ENCODE data around the gene EFCC1.
A peak's percentile ranks its signal among the peaks of the same experiment; 100 is the strongest.
"Not testable (repeated sequence)": the region's sequence is repeated elsewhere in the genome, so short reads cannot be mapped to it uniquely, and the experiment has no call there.

Gene EFCC1

GRCh38 chr3:129057249-129057648 lies 56.1 kb downstream of the EFCC1 start:
- DNase-seq = no peak

- DNase-seq = peak; percentile 47
Observed at GRCh38 chr3:129058441-129059200, 57.5 kb downstream of the EFCC1 start.

GRCh38 chr3:129059311-129059958 lies 58.3 kb downstream of the EFCC1 start:
- DNase-seq = no peak

- DNase-seq = no peak
Observed at GRCh38 chr3:129060276-129061022, 59.3 kb downstream of the EFCC1 start, which contains the start of gene GP9. Gene GP9 (plus strand): TSS chr3:129060779. CDS start chr3:129061740, 961 bp downstream.

- no peak for DNase-seq
Observed at GRCh38 chr3:129061023-129061887, 60.2 kb downstream of the EFCC1 start.

- DNase-seq = no peak
Observed at GRCh38 chr3:129061888-129062834, 61.1 kb downstream of the EFCC1 start.

GRCh38 chr3:129063091-129063640 lies 62.1 kb downstream of the EFCC1 start:
- no peak for DNase-seq

- no peak for DNase-seq
Observed at GRCh38 chr3:129063841-129064482, 62.9 kb downstream of the EFCC1 start.

GRCh38 chr3:129065016-129065719 lies 64.1 kb downstream of the EFCC1 start:
- no peak for DNase-seq

GRCh38 chr3:129065720-129066073 lies 64.6 kb downstream of the EFCC1 start:
- no peak for DNase-seq

- not testable (repeated sequence) for DNase-seq
Observed at GRCh38 chr3:129067719-129068118, 66.6 kb downstream of the EFCC1 start.

GRCh38 chr3:129068291-129068886 lies 67.3 kb downstream of the EFCC1 start:
- DNase-seq = peak; percentile 69

- not testable (repeated sequence) for DNase-seq
Observed at GRCh38 chr3:129069313-129070085, 68.4 kb downstream of the EFCC1 start.

GRCh38 chr3:129070086-129070885 lies 69.2 kb downstream of the EFCC1 start:
- no peak for DNase-seq

GRCh38 chr3:129077222-129077621 lies 76.1 kb downstream of the EFCC1 start:
- DNase-seq = no peak

GRCh38 chr3:129078510-129078909 lies 77.4 kb downstream of the EFCC1 start:
- DNase-seq = no peak

GRCh38 chr3:129081503-129081902 lies 80.4 kb downstream of the EFCC1 start:
- DNase-seq = no peak

- no peak for DNase-seq
Observed at GRCh38 chr3:129082026-129082425, 80.9 kb downstream of the EFCC1 start.

Data from right hindlimb (tissue), 1 donor.